GM12878 (cell line): ENCODE results near the gene SPAG16. TPM values are rescaled to one million over a fixed set of nuclear protein-coding genes. Genes with fewer than 3 reads are reported as not detected.

Experiments
- ATAC-seq: fragments of 200-7000 bp; cut with Tn5 transposase; 3 replicates; pipeline ENCODE4 v1.9.1; 2020; ENCODE audit warnings: mild to moderate bottlenecking, moderate library complexity
- BruUV-seq: library from RNA; stranded (reverse); fragments of 400-500 nt; replicated peaks from 2 replicates; lab custom pipeline; 2021; lab: Mats Ljungman, UMichigan
- CTCF ChIA-PET: fragments of 300-600 bp; sonication (Branson Sonifier 250); formaldehyde crosslinking; extraction: SDS; loops from one replicate; lab custom pipeline; 2021; ENCODE audit warnings: inconsistent platforms; lab: Yijun Ruan, JAX
- POLR2A ChIA-PET: fragments of 350-600 bp; formaldehyde crosslinking; extraction: SDS; loops from one replicate; lab custom pipeline; 2021; ENCODE audit warnings: inconsistent platforms; lab: Charles Lee
- RAD21 ChIA-PET: fragments of 300-600 bp; sonication (Branson Sonifier 250); formaldehyde crosslinking; loops from one replicate; lab custom pipeline; 2023; ENCODE audit warnings: antibody characterized with exemption; ENCODE audit not compliant: unreplicated experiment; lab: Charles Lee
- SMC1A ChIA-PET: fragments of 300-600 bp; sonication (Branson Sonifier 250); formaldehyde crosslinking; loops from one replicate; lab custom pipeline; 2023; ENCODE audit not compliant: unreplicated experiment, uncharacterized antibody; lab: Charles Lee
- DNase-seq: peaks from one replicate; pipeline ENCODE4 v3.0.0-alpha.2; 2011; ENCODE audit warnings: low read depth, low spot score
- FAIRE-seq: peaks from 3 replicates; lab custom pipeline; 2011; peaks lifted over from hg19 to GRCh38; lab: Jason Lieb, UNC
- H2AFZ ChIP-seq: 2 replicates; pipeline ENCODE4 v1.6.0; 2011; ENCODE audit warnings: low read depth, low read length, control low read depth; ENCODE audit not compliant: control insufficient read depth
- H3K27ac ChIP-seq: 2 replicates; pipeline ENCODE4 v1.5.1; 2011; ENCODE audit warnings: control low read depth; ENCODE audit not compliant: control insufficient read depth, insufficient read depth
- H3K27me3 ChIP-seq, 2 experiments: replicated peaks in 1 of 2; 2 replicates each; pipeline versions ENCODE4 v1.6.0 to v1.6.1; 2011; ENCODE audit warnings: low read length in 1 of 2; ENCODE audit not compliant: control insufficient read depth in 2 of 2, insufficient read depth in 2 of 2
- H3K36me3 ChIP-seq, 2 experiments: 2 replicates each; pipeline ENCODE4 v1.5.1; 2011; ENCODE audit warnings: low read length in 1 of 2; ENCODE audit not compliant: control insufficient read depth in 2 of 2, insufficient read depth in 2 of 2
- H3K4me1 ChIP-seq: 2 replicates; pipeline ENCODE4 v1.6.1; 2011; ENCODE audit warnings: mild to moderate bottlenecking, low read length, moderate library complexity, mixed read lengths; ENCODE audit not compliant: control insufficient read depth, insufficient read depth
- H3K4me2 ChIP-seq: 2 replicates; pipeline ENCODE4 v1.6.0; 2011; ENCODE audit warnings: control low read depth; ENCODE audit not compliant: control insufficient read depth, insufficient read depth
- H3K4me3 ChIP-seq: fragments of 200-600 bp; sonication (generic); 2 replicates; pipeline ENCODE4 v1.5.1; 2016
- H3K79me2 ChIP-seq: 2 replicates; pipeline ENCODE4 v1.6.0; 2011; ENCODE audit warnings: low read length; ENCODE audit not compliant: control insufficient read depth, insufficient read depth
- H3K9ac ChIP-seq: 2 replicates; pipeline ENCODE4 v1.8.0; 2011; ENCODE audit warnings: low read length, control low read depth, mixed read lengths; ENCODE audit not compliant: control insufficient read depth, insufficient read depth
- H3K9me3 ChIP-seq: replicated peaks from 3 replicates; pipeline ENCODE4 v1.5.1; 2011; ENCODE audit warnings: mild to moderate bottlenecking, low read length; ENCODE audit not compliant: control insufficient read depth, insufficient read depth
- H4K20me1 ChIP-seq: 2 replicates; pipeline ENCODE4 v1.6.0; 2011; ENCODE audit not compliant: control insufficient read depth, insufficient read depth
- ATF7 ChIP-seq: fragments of 450-650 bp; IDR thresholded peaks from 2 replicates; pipeline ENCODE4 v1.6.1; 2016; ENCODE audit warnings: low read depth, mild to moderate bottlenecking
- BCL11A ChIP-seq: IDR thresholded peaks from 2 replicates; pipeline ENCODE4 v1.6.1; 2011; ENCODE audit warnings: low read depth, low read length
- CEBPB ChIP-seq, 2 experiments: fragments of 150-350 bp in 1 of 2; IDR thresholded peaks; 2 replicates each; pipeline ENCODE4 v1.6.1; 2012 to 2014; ENCODE audit warnings: low read depth in 2 of 2, low read length in 2 of 2, borderline replicate concordance in 1 of 2, inconsistent platforms in 1 of 2
- IKZF2 ChIP-seq, 2 experiments: fragments of 450-650 bp; IDR thresholded peaks; 2 replicates each; pipeline ENCODE4 v1.6.1; 2017; ENCODE audit warnings: mild to moderate bottlenecking in 2 of 2, moderate library complexity in 2 of 2
- JUND ChIP-seq: IDR thresholded peaks from 2 replicates; pipeline ENCODE4 v1.6.1; 2012; ENCODE audit warnings: low read depth, mild to moderate bottlenecking, low read length, improper control_type of control experiment, moderate library complexity
- MEF2B ChIP-seq: fragments of 450-650 bp; IDR thresholded peaks from 2 replicates; pipeline ENCODE4 v1.6.1; 2018; ENCODE audit warnings: mild to moderate bottlenecking, moderate library complexity; ENCODE audit not compliant: partially characterized antibody, poor library complexity, severe bottlenecking
- POLR2A ChIP-seq: IDR thresholded peaks from 2 replicates; pipeline ENCODE4 v1.6.1; 2011; ENCODE audit warnings: low read depth, mild to moderate bottlenecking, low read length
- SP1 ChIP-seq: IDR thresholded peaks from one replicate; pipeline ENCODE4 v1.6.1; 2011; ENCODE audit warnings: low read depth, low read length
- ZBED1 ChIP-seq: IDR thresholded peaks from 2 replicates; pipeline ENCODE4 v1.6.1; 2016; ENCODE audit warnings: borderline replicate concordance
- WGBS: methylation state at CpG from one replicate; pipeline ENCODE4 v1.1.6; 2016; ENCODE audit warnings: low lambda C conversion rate; ENCODE audit not compliant: insufficient replicate concordance, insufficient coverage; ENCODE audit errors: missing lambda C conversion rate; 5-methylcytosine and 5-hydroxymethylcytosine counted together
- in situ Hi-C: fragments of 300-500 bp; cut with MboI; formaldehyde crosslinking; loops from 9 replicates; pipeline ENCODE4 v1.14.3; 2018; ENCODE audit warnings: mixed read lengths
- intact Hi-C: fragments of 100-400 bp; cut with micrococcal nuclease; formaldehyde crosslinking; loops from one replicate; pipeline ENCODE4 v1.14.2; 2022; ENCODE audit not compliant: unreplicated experiment
- polyA plus RNA-seq, 11 experiments: library from polyadenylated mRNA; depleted of rRNA in 4 of 11; unstranded in 6 of 11; stranded (reverse) in 5 of 11; fragments of >200 nt; fragmentation: Nextera tagmentation in 4 of 11; fragmentation: Illumina TruSeq in 1 of 11; extraction: Ambion mirVana in 4 of 11; extraction: Trizol in 1 of 11; gene quantifications; 1 replicate in 1 of 11; 2 replicates in 10 of 11; pipeline versions ENCODE4 v1.2.1 to v1.2.3, GENCODE V29; 2011 to 2016; ENCODE audit warnings: inconsistent platforms in 2 of 11, missing spikeins in 2 of 11, low read depth in 1 of 11
- total RNA-seq, 4 experiments: library from RNA; depleted of rRNA in 3 of 4; stranded (reverse); fragments of >200 nt in 3 of 4; fragmentation: Illumina TruSeq in 1 of 4; extraction: Trizol in 1 of 4; gene quantifications; 2 replicates each; pipeline versions ENCODE4 v1.2.1 to v1.2.3, GENCODE V29; 2013 to 2021
- TF ChIP-seq, protein P1 (sequence below): fragments of 450-650 bp; conservative IDR thresholded peaks from 2 replicates; pipeline ENCODE4 v1.6.1; 2017; ENCODE audit warnings: mild to moderate bottlenecking, moderate library complexity
- TF ChIP-seq, protein P2 (sequence below): fragments of 450-650 bp; IDR thresholded peaks from 2 replicates; pipeline ENCODE4 v1.6.1; 2017; ENCODE audit warnings: antibody characterized with exemption, mild to moderate bottlenecking, moderate library complexity
- TF ChIP-seq, protein P3 (sequence below): IDR thresholded peaks from 2 replicates; pipeline ENCODE4 v1.6.1; 2011; ENCODE audit warnings: mild to moderate bottlenecking, low read depth, low read length, moderate library complexity; ENCODE audit not compliant: insufficient replicate concordance

The SPAG16 gene
- total and polyA plus RNA-seq, 10 of the 15 experiments (the other 5 are each of a cell fraction or from before 2014, with no cell fraction given): 6.0 to 25.0 (median 15.2) TPM

DNA sequence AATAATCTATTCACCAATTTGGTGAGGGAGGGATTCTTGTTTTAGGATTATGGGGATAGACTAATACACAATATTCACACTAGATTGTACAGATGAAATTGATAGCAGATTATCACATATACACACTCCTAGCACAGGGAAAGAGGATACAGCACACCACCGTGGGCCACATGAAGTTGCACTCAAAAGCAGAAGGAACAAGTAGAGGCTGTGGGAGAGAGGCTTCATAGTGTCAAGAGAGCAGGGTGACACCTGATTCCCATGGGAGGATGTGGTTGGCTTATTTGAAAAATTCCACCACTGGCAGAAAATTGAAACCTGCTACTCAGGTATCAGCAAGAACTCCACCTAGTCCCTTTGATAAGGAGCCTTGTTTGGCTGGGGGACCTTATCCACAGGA, 395.6 kb downstream of the SPAG16 start:
- H3K4me1 ChIP-seq: no peaks in the 10 kb centered on the region
- no peaks in the 10 kb centered on the region for H3K79me2 ChIP-seq
- BruUV-seq: no TSS peak
- ChIA-PET CTCF (interaction anchor here (1.4 kb wide), 1 partner anchor 12 kb away, joined by 3 read pairs; no protein-coding TSS in a partner anchor), RAD21 (no interaction called here), POLR2A (no interaction called here), SMC1A (no interaction called here)
- in situ Hi-C loops: no loop called here
- H3K27ac ChIP-seq: no peak overlapping the region
- peak; percentile 44 for TF ChIP-seq MEF2B
- TF ChIP-seq, protein P1, sequence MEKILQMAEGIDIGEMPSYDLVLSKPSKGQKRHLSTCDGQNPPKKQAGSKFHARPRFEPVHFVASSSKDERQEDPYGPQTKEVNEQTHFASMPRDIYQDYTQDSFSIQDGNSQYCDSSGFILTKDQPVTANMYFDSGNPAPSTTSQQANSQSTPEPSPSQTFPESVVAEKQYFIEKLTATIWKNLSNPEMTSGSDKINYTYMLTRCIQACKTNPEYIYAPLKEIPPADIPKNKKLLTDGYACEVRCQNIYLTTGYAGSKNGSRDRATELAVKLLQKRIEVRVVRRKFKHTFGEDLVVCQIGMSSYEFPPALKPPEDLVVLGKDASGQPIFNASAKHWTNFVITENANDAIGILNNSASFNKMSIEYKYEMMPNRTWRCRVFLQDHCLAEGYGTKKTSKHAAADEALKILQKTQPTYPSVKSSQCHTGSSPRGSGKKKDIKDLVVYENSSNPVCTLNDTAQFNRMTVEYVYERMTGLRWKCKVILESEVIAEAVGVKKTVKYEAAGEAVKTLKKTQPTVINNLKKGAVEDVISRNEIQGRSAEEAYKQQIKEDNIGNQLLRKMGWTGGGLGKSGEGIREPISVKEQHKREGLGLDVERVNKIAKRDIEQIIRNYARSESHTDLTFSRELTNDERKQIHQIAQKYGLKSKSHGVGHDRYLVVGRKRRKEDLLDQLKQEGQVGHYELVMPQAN: no peak
- H2AFZ ChIP-seq: no peak overlapping the region; the same call in 1 of the 2 replicates
- intact Hi-C loops: no loop called here
- H3K36me3 ChIP-seq: no peaks in the 10 kb centered on the region
- no peaks in the 10 kb centered on the region for H3K27me3 ChIP-seq
- no peak overlapping the region for H3K9ac ChIP-seq
- DNase-seq: no peak
- no peak overlapping the region for H3K4me3 ChIP-seq
- peaks cover 2% of the 10 kb centered on the region; the same call in 1 of the 3 replicates for H3K9me3 ChIP-seq
- ATAC-seq: no peak; the same call in 2 of the 3 replicates
- WGBS: 0% methylated on average over 1 of the region's 1 CpG
- FAIRE-seq: no peak
- no peaks in the 10 kb centered on the region for H4K20me1 ChIP-seq
- H3K4me2 ChIP-seq: no peak overlapping the region

DNA sequence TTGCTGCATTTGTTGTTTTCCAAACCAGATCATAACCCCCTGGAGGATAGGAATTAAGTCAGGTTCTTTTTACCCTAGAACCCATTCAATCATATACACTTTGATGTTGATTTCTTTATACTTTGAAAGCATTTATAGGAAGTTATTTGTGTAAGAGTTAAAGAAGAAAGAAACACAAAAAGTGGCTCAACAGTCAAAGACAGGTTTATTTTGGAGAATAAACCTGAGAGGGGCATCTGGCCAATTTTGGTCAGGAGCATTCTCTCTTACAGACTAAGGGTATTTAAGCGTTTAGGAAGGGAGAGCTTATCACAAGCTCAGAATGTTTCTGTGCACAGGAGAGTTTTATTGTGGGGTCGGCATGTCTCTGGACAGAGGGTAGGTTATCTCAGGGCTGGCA, 398.0 kb downstream of the SPAG16 start:
- Histone ChIP-seq H3K36me3 (no peaks in the 10 kb centered on the region), H4K20me1 (no peaks in the 10 kb centered on the region), H3K27ac (no peak overlapping the region), H3K9me3 (peaks cover 2% of the 10 kb centered on the region; the same call in 1 of the 3 replicates), H3K4me2 (no peak overlapping the region), H2AFZ (no peak overlapping the region), H3K4me3 (no peak overlapping the region), H3K4me1 (no peaks in the 10 kb centered on the region), H3K9ac (no peak overlapping the region), H3K79me2 (no peaks in the 10 kb centered on the region), H3K27me3 (no peaks in the 10 kb centered on the region)
- no peak for FAIRE-seq
- intact Hi-C loops: no loop called here
- ChIA-PET SMC1A (interaction anchor here (1.0 to 2.9 kb wide), 2 partner anchors 10 to 12 kb away, joined by 3 to 12 read pairs; no protein-coding TSS in a partner anchor), POLR2A (no interaction called here), RAD21 (no interaction called here), CTCF (interaction anchor here (0.6 to 0.8 kb wide), 2 partner anchors 9 to 47 kb away, joined by 3 read pairs; no protein-coding TSS in a partner anchor)
- BruUV-seq: no TSS peak
- WGBS: 92% methylated on average over 2 of the region's 2 CpGs
- DNase-seq: no peak
- in situ Hi-C loops: no loop called here
- no peak for ATAC-seq
- no peak for TF ChIP-seq IKZF2 (IDR thresholded peaks at IDR 0.05)
- TF ChIP-seq, protein P2, sequence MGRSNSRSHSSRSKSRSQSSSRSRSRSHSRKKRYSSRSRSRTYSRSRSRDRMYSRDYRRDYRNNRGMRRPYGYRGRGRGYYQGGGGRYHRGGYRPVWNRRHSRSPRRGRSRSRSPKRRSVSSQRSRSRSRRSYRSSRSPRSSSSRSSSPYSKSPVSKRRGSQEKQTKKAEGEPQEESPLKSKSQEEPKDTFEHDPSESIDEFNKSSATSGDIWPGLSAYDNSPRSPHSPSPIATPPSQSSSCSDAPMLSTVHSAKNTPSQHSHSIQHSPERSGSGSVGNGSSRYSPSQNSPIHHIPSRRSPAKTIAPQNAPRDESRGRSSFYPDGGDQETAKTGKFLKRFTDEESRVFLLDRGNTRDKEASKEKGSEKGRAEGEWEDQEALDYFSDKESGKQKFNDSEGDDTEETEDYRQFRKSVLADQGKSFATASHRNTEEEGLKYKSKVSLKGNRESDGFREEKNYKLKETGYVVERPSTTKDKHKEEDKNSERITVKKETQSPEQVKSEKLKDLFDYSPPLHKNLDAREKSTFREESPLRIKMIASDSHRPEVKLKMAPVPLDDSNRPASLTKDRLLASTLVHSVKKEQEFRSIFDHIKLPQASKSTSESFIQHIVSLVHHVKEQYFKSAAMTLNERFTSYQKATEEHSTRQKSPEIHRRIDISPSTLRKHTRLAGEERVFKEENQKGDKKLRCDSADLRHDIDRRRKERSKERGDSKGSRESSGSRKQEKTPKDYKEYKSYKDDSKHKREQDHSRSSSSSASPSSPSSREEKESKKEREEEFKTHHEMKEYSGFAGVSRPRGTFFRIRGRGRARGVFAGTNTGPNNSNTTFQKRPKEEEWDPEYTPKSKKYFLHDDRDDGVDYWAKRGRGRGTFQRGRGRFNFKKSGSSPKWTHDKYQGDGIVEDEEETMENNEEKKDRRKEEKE: no peak
- TF ChIP-seq, protein P3, sequence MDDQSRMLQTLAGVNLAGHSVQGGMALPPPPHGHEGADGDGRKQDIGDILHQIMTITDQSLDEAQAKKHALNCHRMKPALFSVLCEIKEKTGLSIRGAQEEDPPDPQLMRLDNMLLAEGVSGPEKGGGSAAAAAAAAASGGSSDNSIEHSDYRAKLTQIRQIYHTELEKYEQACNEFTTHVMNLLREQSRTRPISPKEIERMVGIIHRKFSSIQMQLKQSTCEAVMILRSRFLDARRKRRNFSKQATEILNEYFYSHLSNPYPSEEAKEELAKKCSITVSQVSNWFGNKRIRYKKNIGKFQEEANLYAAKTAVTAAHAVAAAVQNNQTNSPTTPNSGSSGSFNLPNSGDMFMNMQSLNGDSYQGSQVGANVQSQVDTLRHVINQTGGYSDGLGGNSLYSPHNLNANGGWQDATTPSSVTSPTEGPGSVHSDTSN: no peak
- TF ChIP-seq JUND: no peak
- no peak for TF ChIP-seq ATF7
- no peak for TF ChIP-seq ZBED1
- no peak for TF ChIP-seq SP1
- no peak for TF ChIP-seq BCL11A
- TF ChIP-seq CEBPB (IDR thresholded peaks at IDR 0.05; ENCODE audit: borderline replicate concordance in 1 of 2, low read depth in 2 of 2, low read length in 2 of 2): no peak
- TF ChIP-seq POLR2A: no peak
